ENCODE results near the gene GPN3. TPM values are rescaled to one million over a fixed set of nuclear protein-coding genes. Genes with fewer than 3 reads are reported as not detected.
"Not testable (repeated sequence)": the region's sequence is repeated elsewhere in the genome, so short reads cannot be mapped to it uniquely, and the experiment has no call there.

GPN3 gene
- total and polyA plus RNA-seq, 2 donors (not counting 1 experiment from before 2014, with no cell fraction given), result 6.7 to 13.4 TPM

DNA sequence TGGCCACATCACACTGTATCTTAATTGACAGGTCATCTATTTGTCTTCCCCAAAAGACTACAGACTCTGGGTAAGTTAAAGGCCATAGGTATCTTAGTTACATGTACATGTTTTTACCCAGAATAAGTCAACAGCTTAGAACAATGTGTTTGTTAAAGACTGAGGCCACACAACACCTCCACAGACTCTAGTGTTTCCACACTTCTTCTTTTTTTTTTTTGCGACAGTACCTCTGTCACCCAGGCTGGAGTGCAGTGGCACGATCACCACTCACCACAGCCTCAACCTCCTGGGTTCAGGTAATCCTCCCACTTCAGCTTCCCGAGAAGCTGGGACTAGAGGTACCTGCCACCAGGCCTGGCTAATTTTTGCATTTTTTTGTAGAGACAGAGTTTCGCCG is 1.3 kb downstream of the GPN3 start:
- TF ChIP-seq, protein P1, sequence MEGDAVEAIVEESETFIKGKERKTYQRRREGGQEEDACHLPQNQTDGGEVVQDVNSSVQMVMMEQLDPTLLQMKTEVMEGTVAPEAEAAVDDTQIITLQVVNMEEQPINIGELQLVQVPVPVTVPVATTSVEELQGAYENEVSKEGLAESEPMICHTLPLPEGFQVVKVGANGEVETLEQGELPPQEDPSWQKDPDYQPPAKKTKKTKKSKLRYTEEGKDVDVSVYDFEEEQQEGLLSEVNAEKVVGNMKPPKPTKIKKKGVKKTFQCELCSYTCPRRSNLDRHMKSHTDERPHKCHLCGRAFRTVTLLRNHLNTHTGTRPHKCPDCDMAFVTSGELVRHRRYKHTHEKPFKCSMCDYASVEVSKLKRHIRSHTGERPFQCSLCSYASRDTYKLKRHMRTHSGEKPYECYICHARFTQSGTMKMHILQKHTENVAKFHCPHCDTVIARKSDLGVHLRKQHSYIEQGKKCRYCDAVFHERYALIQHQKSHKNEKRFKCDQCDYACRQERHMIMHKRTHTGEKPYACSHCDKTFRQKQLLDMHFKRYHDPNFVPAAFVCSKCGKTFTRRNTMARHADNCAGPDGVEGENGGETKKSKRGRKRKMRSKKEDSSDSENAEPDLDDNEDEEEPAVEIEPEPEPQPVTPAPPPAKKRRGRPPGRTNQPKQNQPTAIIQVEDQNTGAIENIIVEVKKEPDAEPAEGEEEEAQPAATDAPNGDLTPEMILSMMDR (IDR thresholded peaks at IDR 0.05), result no peak
- no peak for TF ChIP-seq EZH2 (IDR thresholded peaks at IDR 0.05; ENCODE audit: borderline replicate concordance, insufficient read depth, low read depth, low read length, poor library complexity, severe bottlenecking)
- Histone ChIP-seq H3K36me3 (replicated peaks in 1 of 2; ENCODE audit: control extremely low read depth in 1 of 2, control insufficient read depth in 1 of 2, extremely low read depth in 1 of 2, insufficient read depth in 2 of 2, low read length in 1 of 2) (peaks cover 1 to 18% of the 10 kb centered on the region in 2 experiments), H3K27me3 (replicated peaks in 1 of 4; ENCODE audit: control extremely low read depth in 1 of 4, control insufficient read depth in 3 of 4, insufficient read depth in 4 of 4, low read length in 3 of 4) (no peaks in the 10 kb centered on the region), H3K4me1 (ENCODE audit: control insufficient read depth in 2 of 2, insufficient read depth in 2 of 2, low read length in 2 of 2) (peaks cover 22 to 24% of the 10 kb centered on the region in 2 donors), H3K9ac (ENCODE audit: low read length) (no peak overlapping the region), H2AFZ (ENCODE audit: insufficient read depth, low read depth, low read length, poor library complexity, severe bottlenecking) (no peak overlapping the region), H4K20me1 (ENCODE audit: control insufficient read depth, insufficient read depth, low read length, poor library complexity, severe bottlenecking) (peaks cover 5% of the 10 kb centered on the region), H3K27ac (ENCODE audit: low read length in 2 of 2) (peak overlapping the region in 1 of 2 donors; percentile 11), H3K79me2 (ENCODE audit: control insufficient read depth, insufficient read depth, low read length) (peaks cover 86% of the 10 kb centered on the region), H3K9me3 (ENCODE audit: control extremely low read depth in 1 of 3, control insufficient read depth in 2 of 3, insufficient read depth in 1 of 3, low read length in 2 of 3) (no peaks in the 10 kb centered on the region), H3K4me2 (replicated peaks; ENCODE audit: low read depth, low read length, poor library complexity, severe bottlenecking) (peak overlapping the region; percentile 100), H3K4me3 (ENCODE audit: control extremely low read depth in 1 of 5, extremely low read depth in 1 of 5, insufficient read depth in 1 of 5, low read depth in 2 of 5, low read length in 4 of 5) (no peak overlapping the region)
- peaks cover 42% of the 10 kb centered on the region for H3K4me1 Mint-ChIP-seq
- ChIA-PET POLR2A (interaction anchor here (0.9 kb wide), 1 partner anchor 17 kb away, joined by 4 read pairs; the partner anchor contains the start of gene ARPC3), CTCF (interaction anchor here (6.2 to 8.4 kb wide), 2 partner anchors 13 to 135 kb away, joined by 80 to 174 read pairs; partner anchors contain the start of gene ARPC3)
- ATAC-seq (ENCODE audit: low read depth) (no peak), DNase-seq (no peak)
- no peaks in the 10 kb centered on the region for H3K9me3 Mint-ChIP-seq (ENCODE audit: insufficient read depth)
- intact Hi-C loops (cut with micrococcal nuclease), result no loop called here
- peak overlapping the region; percentile 44 for H3K4me3 Mint-ChIP-seq
- 78% methylated on average over 4 of the region's 5 CpGs for WGBS (ENCODE audit: insufficient coverage)
- H3K27ac Mint-ChIP-seq, result peak overlapping the region; percentile 53
- no peaks in the 10 kb centered on the region for H3K27me3 Mint-ChIP-seq

DNA sequence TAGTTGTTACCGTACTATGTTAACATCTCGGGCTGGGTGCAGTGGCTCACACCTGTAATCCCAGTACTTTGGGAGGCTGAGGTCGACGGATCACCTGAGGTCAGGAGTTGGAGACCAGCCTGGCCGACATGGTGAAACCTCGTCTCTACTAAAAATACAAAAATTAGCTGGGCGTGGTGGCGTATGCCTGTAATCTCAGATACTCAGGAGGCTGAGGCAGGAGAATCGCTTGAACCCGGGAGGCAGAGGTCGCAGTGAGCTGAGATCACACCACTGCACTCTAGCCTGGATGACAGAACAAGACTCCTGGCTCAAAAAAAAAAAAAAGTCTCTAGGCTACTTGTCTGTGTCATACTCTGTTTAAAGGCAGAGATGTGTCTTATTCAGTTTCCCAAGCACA is 2.3 kb downstream of the GPN3 start:
- CTCF ChIA-PET, result interaction anchor here (0.7 to 8.4 kb wide), 4 partner anchors 12 to 1349 kb away, joined by 3 to 174 read pairs (median 42); partner anchors contain the start of gene ARPC3
- H3K27ac ChIP-seq (ENCODE audit: low read length in 2 of 2); H3K27ac Mint-ChIP-seq; H3K9me3 Mint-ChIP-seq (ENCODE audit: insufficient read depth); intact Hi-C loops (cut with micrococcal nuclease); H3K4me3 Mint-ChIP-seq; H4K20me1 ChIP-seq (ENCODE audit: control insufficient read depth, insufficient read depth, low read length, poor library complexity, severe bottlenecking); DNase-seq; H3K4me3 ChIP-seq (ENCODE audit: control extremely low read depth in 1 of 5, extremely low read depth in 1 of 5, insufficient read depth in 1 of 5, low read depth in 2 of 5, low read length in 4 of 5); H3K9ac ChIP-seq (ENCODE audit: low read length); H3K27me3 ChIP-seq (replicated peaks in 1 of 4; ENCODE audit: control extremely low read depth in 1 of 4, control insufficient read depth in 3 of 4, insufficient read depth in 4 of 4, low read length in 3 of 4); H3K27me3 Mint-ChIP-seq; ATAC-seq (ENCODE audit: low read depth); H3K9me3 ChIP-seq (ENCODE audit: control extremely low read depth in 1 of 3, control insufficient read depth in 2 of 3, insufficient read depth in 1 of 3, low read length in 2 of 3); H2AFZ ChIP-seq (ENCODE audit: insufficient read depth, low read depth, low read length, poor library complexity, severe bottlenecking); H3K4me2 ChIP-seq (replicated peaks; ENCODE audit: low read depth, low read length, poor library complexity, severe bottlenecking): not testable (repeated sequence)
- POLR2A ChIA-PET, result interaction anchor here (0.6 to 0.9 kb wide), 3 partner anchors 16 to 776 kb away, joined by 4 read pairs; partner anchors contain the start of gene ARPC3
- peaks cover 1 to 24% of the 10 kb centered on the region in 2 experiments for H3K36me3 ChIP-seq (replicated peaks in 1 of 2; ENCODE audit: control extremely low read depth in 1 of 2, control insufficient read depth in 1 of 2, extremely low read depth in 1 of 2, insufficient read depth in 2 of 2, low read length in 1 of 2)
- H3K79me2 ChIP-seq (ENCODE audit: control insufficient read depth, insufficient read depth, low read length), result peaks cover 85% of the 10 kb centered on the region
- 93% methylated on average over 7 of the region's 11 CpGs for WGBS (ENCODE audit: insufficient coverage)
- peaks cover 22 to 24% of the 10 kb centered on the region in 2 donors for H3K4me1 ChIP-seq (ENCODE audit: control insufficient read depth in 2 of 2, insufficient read depth in 2 of 2, low read length in 2 of 2)
- H3K4me1 Mint-ChIP-seq, result peaks cover 40% of the 10 kb centered on the region
